Adrenal gland (tissue), 5 donors: ENCODE measurements around the gene DMRT1.

Experiments
- CTCF ChIP-seq, 6 experiments: fragments of 450-650 bp in 4 of 6; fragments of 200-600 bp in 2 of 6; sonication (generic) in 1 of 6; IDR thresholded peaks; 1 replicate in 5 of 6; 2 replicates in 1 of 6; pipeline versions ENCODE4 v1.5.1 to v1.8.0; 2016 to 2021; ENCODE audit warnings: antibody characterized with exemption in 6 of 6, mild to moderate bottlenecking in 2 of 6, moderate library complexity in 1 of 6
- POLR2A ChIP-seq, 2 donors: fragments of 450-650 bp; IDR thresholded peaks; one replicate each; pipeline ENCODE4 v1.6.1; 2017; ENCODE audit warnings: antibody characterized with exemption in 2 of 2, mild to moderate bottlenecking in 2 of 2, moderate library complexity in 1 of 2
- donor health status: DM: no; HTN: no; CAD: no.

GRCh38 chr9:849431-849830 lies 7.9 kb downstream of the DMRT1 start:
- TF ChIP-seq CTCF (IDR thresholded peaks at IDR 0.05): no peak
- TF ChIP-seq POLR2A (IDR thresholded peaks at IDR 0.05): no peak
